NK-92 (cell line): ENCODE measurements around the gene COBLL1.

Experiments
- DNase-seq: peaks from one replicate; lab custom pipeline; 2025; ENCODE audit not compliant: unreplicated experiment; lab: John Stamatoyannopoulos, UW

COBLL1 gene

GRCh38 chr2:164757934-164758695 lies 83.5 kb downstream of the COBLL1 start:
- no peak for DNase-seq

- no peak for DNase-seq
These were observed 84.8 kb downstream of the COBLL1 start for GRCh38 chr2:164756773-164757172.

DNA sequence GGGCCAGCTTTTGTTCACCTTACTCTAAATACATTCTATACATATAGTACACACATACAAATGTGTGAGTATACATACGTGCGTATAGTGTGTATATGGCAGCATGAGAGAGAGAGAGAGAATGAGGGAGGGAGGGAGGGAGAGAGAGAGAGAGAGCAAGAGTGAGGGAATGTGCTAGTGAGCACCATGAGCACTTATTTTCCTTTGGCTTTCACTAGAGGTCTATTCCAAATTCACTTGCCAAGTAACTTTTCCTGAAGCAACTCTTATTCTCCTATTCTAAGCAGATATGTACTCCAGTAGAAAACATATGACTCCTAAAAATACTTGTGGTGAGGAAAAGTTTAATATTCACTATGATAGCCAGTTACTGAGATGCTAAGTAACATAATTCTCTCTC lies 85.7 kb downstream of the COBLL1 start:
- no peak for DNase-seq

GRCh38 chr2:164754157-164755093 lies 87.2 kb downstream of the COBLL1 start:
- DNase-seq = no peak

- DNase-seq = no peak
These were observed 88.7 kb downstream of the COBLL1 start for GRCh38 chr2:164752956-164753355.

- no peak for DNase-seq
These were observed 93.7 kb downstream of the COBLL1 start for GRCh38 chr2:164747783-164748433.

- DNase-seq = no peak
These were observed 94.5 kb downstream of the COBLL1 start for GRCh38 chr2:164747140-164747539.

GRCh38 chr2:164746713-164747112 lies 94.9 kb downstream of the COBLL1 start:
- DNase-seq = no peak

- DNase-seq = no peak
These were observed 96.4 kb downstream of the COBLL1 start for GRCh38 chr2:164745012-164745797.

- no peak for DNase-seq
These were observed 98.8 kb downstream of the COBLL1 start for GRCh38 chr2:164742738-164743317.

DNA sequence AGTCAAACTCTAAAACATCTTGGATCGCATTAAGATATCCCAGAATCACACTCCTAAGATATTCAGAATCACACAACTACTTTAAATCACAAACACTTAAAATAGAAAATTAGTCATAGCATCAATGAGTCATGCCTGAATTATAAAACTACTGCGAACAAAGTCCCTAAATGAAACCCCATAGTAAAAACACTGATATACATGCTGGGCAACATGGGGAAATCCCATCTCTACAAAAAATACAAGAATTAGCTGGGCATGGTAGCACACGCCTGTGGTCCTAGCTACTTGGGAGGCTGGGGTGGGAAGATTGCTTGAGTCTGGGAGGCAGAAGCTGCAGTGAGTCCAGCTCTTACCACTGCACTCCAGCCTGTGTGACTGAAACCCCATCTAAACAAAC lies 101.7 kb downstream of the COBLL1 start:
- DNase-seq = no peak

DNA sequence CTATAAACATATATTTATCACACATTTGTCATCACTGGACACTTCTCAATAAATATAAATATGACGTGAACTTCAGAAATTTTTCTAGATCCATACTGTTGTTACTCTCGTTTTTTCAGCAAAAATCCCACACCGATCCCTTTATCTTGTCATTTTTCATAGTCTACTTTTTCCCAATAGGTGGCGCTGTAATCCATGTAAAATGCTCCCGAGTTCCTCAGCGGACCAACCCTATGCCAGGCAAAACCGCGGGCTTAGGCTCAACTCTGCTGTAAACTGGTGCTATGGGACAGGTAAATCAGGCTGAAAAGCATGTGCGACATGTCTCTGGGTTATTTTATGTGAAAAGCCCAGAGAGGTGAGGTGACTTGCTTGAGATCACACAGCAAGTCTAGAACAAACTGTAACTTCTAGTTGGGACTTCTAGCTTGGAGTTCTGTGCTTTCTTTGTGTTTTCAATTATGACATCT lies 104.0 kb downstream of the COBLL1 start:
- no peak for DNase-seq

DNA sequence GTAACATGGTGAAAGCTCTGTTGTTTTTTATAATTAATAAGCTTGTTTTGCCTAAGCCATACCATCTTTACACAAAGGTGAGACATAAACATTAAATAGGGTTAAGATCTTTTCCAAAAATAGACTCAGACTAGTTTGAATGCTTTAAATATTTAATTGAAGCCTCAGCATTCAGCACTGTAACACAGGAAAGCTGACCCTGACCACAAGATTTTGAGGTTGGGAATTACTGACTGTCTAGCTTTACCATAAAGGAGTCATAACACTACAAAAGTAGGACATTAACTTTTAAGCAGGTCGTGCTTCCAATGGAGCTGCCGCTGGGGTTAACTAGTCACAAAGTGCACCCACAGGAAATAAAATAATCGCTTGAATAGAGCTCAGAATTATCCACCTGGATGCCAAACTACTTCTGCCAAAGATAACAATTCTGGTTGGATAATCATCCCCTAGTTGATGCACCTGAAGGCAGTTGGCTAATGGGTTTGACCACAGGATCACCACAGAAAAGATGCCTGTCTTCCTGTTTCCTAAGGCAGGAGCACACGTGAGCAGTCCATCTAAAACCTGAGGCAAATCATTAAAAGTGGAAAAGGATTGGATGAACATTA lies 106.2 kb downstream of the COBLL1 start:
- no peak for DNase-seq

GRCh38 chr2:164734196-164734595 lies 107.4 kb downstream of the COBLL1 start:
- DNase-seq = no peak

DNA sequence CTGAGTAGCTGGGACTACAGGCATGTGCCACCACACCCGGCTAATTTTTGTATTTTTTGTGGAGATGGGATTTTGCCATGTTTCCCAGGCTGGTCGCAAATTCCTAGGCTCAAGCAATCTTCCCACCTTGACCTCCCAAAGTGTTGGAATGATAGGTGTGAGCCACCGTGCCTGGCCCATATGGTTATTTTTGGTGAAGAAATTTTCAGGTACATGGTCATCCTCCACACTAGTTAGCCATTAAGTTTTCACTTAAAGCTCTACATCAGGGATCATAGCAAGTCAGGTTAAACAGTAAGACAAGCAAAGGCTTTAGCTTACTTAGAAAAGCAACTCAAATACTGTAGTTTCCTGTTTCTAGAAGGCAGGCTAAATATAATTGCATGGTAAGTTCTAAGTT lies 116.1 kb downstream of the COBLL1 start:
- no peak for DNase-seq

DNA sequence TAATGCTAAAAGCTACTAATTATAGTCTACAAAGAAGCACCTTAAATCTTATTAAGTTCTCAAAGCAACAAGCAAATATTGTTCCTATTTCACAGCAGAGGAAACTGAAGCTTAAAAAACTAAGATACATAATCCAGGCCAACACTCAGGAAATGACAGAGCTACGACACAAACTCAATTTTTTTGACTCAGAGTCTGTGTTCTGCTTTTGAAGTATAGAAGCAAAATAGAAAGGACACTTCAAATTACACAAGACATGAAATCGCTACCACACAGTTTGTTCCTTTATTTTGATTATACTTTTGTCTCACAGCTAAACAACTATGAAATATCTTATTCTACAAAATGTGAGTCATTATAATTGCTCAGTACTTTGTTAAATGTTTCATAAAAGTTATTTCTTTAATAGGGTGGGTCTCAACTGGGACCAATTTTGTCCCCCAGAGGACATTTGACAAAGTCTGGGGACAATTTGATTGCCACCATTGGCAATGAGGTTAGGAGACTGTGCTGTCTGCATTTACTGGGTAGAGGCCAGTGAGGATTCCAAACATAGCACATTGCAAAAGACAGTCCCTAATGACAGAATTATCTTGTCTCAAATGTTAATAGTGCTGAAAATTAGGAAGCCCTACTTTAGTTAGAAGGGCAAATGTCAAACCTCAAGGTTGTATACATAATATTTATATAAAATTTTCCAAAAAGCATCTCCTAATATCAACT lies 118.8 kb downstream of the COBLL1 start:
- DNase-seq = no peak

GRCh38 chr2:164721430-164721829 lies 120.2 kb downstream of the COBLL1 start:
- DNase-seq = no peak

DNA sequence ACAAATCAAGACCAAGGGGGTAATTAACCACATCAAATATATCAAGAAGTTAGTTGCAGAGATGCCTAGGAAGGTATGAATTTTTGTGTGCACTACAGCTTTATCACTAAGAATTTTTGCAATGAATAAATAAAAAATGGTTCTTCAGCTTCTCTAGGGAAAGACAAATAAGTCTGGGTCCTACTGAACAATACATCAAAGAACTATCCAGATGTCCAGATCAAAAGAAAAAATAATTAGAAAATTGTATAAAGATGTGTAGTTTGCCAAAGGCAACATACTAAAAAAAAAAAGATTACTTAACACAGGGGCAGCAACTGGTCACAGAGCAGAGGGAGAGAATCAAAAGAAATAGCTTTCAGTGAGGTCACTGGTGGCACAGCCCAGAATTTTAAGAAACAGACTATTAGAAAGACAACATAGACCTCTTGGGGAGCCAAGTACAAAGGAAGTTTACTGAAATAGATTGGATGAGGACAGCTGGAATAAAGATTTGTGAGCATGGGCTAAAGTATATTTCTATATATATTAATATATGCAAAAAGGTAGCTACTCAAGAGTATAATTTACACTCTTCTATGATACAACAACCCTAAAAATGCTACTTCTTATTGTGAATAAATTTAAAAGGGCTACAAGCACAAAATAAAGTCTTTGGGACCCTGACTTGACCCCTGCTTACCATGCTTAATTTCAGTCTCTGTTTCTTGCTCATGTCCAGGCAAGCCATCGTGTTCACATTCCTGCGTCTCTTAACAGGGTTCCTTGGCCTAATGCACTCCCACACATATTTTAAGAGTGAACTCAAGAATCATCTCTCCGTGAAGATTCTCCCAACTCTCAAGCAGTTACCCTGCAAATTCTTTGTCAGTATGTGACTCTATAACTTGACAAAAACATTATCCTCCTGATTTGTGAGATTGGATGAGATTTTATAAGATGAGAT lies 121.4 kb downstream of the COBLL1 start:
- no peak for DNase-seq
